Medulla oblongata (tissue), 1 donor: ENCODE measurements around the gene CTCFL.

Experiments
- DNase-seq: peaks from one replicate; pipeline ENCODE4 v3.0.0-alpha.2; 2015; ENCODE audit errors: extremely low spot score

The CTCFL gene, protein sequence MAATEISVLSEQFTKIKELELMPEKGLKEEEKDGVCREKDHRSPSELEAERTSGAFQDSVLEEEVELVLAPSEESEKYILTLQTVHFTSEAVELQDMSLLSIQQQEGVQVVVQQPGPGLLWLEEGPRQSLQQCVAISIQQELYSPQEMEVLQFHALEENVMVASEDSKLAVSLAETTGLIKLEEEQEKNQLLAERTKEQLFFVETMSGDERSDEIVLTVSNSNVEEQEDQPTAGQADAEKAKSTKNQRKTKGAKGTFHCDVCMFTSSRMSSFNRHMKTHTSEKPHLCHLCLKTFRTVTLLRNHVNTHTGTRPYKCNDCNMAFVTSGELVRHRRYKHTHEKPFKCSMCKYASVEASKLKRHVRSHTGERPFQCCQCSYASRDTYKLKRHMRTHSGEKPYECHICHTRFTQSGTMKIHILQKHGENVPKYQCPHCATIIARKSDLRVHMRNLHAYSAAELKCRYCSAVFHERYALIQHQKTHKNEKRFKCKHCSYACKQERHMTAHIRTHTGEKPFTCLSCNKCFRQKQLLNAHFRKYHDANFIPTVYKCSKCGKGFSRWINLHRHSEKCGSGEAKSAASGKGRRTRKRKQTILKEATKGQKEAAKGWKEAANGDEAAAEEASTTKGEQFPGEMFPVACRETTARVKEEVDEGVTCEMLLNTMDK

GRCh38 chr20:57524511-57525176 is at the start of gene CTCFL:
Gene CTCFL, minus strand, starts transcription at chr20:57525140. Its CDS starts 935 bp downstream, at chr20:57524205.
- DNase-seq: no peak

- DNase-seq: no peak
These were observed 49.0 kb upstream of the CTCFL start for GRCh38 chr20:57573894-57574293.

- no peak for DNase-seq
These were observed 48.3 kb upstream of the CTCFL start for GRCh38 chr20:57573242-57573641.

- DNase-seq: no peak
These were observed 47.0 kb upstream of the CTCFL start for GRCh38 chr20:57571782-57572416.

GRCh38 chr20:57570920-57571319 is 46.0 kb upstream of the CTCFL start:
- DNase-seq: no peak

DNA sequence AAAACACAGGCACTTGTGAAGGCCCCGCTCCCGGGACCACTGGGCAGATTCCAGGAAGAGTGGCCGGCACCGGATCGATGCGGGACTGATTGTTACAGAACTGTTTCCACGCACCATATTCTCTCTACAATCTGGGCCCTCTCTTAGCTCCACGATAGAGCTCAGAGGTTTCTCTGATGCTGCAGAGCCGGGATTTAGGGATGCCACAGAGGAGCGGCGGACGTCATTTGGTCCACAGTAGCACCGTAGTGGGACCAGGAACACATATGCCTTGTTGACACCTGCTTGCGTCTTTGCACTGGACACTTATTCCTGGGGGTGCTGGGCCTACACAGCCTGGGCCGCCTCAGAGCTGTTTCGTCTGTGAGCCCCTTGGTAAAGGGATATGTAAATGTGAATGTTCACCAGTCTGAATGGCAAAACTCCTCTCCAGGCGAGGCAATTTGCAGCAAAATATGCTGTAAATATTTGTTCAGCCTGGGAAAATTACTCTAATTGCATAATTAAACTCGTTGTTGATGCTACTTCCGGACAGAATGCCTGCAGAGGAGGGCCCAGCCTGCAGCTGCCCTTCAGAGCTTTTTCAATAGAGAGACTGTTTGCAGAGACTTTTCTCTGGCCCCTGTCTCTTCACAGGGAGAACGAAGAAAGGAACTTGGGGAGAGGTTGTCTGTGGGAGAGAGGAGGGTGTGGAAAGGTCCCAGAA is 45.4 kb upstream of the CTCFL start:
- no peak for DNase-seq

DNA sequence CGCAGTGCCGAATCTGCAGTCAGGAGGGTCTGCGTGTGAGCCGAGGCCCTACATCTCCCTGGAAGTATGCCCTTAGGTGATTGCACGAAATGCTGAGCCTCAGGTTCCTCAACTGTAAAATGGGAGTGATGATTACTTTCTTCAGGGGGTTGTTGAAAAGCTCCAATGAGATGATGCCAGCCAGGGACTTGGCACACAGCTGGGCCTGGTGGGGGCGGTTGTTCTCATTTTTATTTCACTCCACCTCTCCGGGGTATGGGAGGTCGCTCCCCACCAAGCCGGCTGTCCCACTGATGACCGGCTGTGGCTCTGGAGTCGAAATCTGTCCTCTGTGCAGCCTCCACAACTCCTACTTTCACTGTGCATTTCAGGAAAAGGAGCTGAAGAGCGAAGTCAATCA is 44.0 kb upstream of the CTCFL start:
- DNase-seq: no peak

GRCh38 chr20:57568088-57568896 is 43.4 kb upstream of the CTCFL start:
- no peak for DNase-seq

DNA sequence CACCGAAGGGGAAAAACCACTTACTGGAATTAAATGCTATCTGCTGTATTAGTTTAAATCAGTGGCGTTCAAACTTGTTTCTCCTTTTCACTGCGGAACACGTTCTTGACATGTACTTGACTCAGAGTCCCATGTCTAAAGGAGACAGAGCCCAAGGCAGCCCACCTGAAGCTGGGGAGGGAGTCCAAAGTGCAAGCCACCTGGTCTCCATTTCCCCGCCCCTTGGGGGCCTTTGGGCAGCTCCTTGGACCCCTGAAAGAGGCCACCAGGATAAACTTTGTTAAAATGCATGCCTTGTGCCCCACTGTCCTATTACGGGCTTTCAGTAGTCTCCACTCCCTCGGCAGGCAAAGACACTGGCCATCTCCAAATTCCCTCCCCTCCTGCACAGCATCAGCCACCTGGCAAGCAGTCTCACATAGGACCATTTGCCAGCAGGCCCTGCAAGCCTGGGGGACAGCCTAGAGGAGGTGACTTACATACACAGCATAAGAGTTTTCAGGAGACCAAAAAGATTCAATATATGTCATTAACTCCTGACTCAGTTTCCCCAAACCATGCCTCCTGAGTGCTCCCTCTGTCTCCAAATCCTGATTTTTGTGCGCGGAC is 42.6 kb upstream of the CTCFL start:
- no peak for DNase-seq

- DNase-seq: no peak
These were observed 42.0 kb upstream of the CTCFL start for GRCh38 chr20:57566803-57567459.

GRCh38 chr20:57566399-57566798 is 41.5 kb upstream of the CTCFL start:
- no peak for DNase-seq

DNA sequence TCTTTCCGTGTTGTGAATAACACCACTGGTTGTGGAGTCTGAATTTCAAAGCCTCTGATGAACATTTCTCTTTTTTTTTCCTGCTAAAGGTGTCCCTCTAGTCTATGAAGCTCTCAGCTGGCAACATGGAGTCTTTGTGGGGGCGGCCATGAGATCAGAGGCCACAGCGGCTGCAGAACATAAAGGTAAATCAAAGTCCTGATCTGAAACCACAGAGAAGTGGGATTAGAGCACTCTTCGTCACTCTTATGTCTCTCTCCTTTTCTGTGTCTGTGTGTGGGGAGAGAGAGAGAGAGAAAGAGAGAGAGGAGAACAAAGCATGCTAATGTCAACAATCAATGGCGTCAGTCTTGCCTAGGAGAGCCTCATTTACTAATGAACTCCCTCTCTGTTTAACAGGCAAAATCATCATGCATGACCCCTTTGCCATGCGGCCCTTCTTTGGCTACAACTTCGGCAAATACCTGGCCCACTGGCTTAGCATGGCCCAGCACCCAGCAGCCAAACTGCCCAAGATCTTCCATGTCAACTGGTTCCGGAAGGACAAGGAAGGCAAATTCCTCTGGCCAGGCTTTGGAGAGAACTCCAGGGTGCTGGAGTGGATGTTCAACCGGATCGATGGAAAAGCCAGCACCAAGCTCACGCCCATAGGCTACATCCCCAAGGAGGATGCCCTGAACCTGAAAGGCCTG is 40.2 kb upstream of the CTCFL start:
- no peak for DNase-seq

DNA sequence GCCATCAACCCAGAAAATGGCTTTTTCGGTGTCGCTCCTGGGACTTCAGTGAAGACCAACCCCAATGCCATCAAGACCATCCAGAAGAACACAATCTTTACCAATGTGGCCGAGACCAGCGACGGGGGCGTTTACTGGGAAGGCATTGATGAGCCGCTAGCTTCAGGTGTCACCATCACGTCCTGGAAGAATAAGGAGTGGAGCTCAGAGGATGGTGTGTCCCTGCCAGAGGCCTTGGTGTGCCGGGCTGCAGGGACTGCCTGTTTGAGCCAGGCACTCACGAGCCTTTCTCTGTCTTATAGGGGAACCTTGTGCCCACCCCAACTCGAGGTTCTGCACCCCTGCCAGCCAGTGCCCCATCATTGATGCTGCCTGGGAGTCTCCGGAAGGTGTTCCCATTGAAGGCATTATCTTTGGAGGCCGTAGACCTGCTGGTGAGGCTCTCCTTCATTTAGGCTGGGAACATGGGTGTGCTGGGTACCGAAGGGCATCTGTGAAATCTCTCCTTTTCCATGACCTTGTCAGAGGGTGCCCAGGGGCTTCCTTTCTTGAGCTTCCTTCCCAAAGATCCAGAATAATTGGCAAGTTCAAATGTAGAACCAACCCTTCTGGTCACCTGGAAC is 39.4 kb upstream of the CTCFL start:
- DNase-seq: no peak

- no peak for DNase-seq
These were observed 38.6 kb upstream of the CTCFL start for GRCh38 chr20:57563522-57563921.

- DNase-seq: no peak
These were observed 37.9 kb upstream of the CTCFL start for GRCh38 chr20:57562541-57563465.

GRCh38 chr20:57561356-57562279 is 36.7 kb upstream of the CTCFL start:
- DNase-seq: no peak
